SIG-M5 treated with dmso at 0.1 percent for 504 hours (cell line): ENCODE measurements around the gene PITX2.
A peak's percentile ranks its signal among the peaks of the same experiment; 100 is the strongest.
"Not testable (repeated sequence)": the region's sequence is repeated elsewhere in the genome, so short reads cannot be mapped to it uniquely, and the experiment has no call there.

Experiments used
- DNase-seq: peaks from one replicate; lab custom pipeline; 2025; ENCODE audit not compliant: unreplicated experiment; lab: John Stamatoyannopoulos, UW

PITX2 gene

DNA sequence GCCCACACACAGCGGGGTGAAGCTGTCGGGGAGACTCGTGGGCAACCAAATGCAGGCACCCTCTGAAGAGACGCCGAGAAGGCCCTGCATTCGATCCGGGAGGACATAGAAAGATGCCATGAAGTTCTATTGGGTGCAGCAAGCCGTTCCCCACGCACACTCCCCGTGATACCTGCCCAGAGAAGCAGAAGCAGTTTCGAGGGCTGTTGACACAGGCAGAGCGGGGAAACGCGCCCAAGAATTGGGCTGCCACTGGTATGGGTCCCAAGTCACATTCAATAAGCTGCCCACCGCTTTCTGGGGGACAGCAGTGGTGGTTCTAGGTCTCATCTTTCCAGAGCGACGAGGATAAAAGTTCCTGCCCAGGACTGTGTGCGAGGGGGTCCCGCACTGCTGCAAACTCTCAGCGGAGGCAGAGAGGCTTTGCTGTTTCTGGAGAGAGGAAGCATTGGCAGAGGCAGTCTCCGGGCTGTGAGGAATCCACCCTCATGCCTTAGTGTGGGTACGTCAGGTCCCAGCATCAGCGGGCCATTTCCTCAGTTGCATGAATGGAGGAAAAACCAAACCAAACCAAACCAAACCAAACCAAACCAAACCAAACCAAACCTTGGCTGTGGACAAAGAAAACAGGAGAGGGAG, 10.1 kb downstream of the PITX2 start:
- DNase-seq = no peak

DNA sequence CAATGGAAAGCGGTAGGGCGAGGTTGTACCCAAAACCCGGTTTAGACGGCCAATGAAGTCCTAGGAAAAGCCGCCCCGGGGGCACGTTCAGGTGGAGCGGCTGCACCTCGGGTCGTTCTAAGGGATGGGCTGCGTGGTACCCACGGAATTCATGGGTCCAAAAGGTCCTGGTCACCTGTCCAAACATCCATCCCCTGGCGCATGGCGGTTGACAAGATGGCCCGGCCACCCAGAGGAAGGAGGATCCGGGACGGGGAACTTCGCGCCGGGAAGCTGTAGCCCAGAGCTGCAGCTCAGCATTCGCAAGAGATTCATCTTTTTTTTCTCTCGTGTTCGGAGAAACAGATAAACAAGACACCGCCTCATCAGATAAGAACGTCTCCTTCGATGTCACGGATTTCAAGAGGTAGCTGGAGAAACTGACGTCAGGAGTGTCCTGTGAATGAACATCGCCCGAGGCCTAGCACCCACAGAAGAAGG, 10.9 kb downstream of the PITX2 start:
- no peak for DNase-seq

DNA sequence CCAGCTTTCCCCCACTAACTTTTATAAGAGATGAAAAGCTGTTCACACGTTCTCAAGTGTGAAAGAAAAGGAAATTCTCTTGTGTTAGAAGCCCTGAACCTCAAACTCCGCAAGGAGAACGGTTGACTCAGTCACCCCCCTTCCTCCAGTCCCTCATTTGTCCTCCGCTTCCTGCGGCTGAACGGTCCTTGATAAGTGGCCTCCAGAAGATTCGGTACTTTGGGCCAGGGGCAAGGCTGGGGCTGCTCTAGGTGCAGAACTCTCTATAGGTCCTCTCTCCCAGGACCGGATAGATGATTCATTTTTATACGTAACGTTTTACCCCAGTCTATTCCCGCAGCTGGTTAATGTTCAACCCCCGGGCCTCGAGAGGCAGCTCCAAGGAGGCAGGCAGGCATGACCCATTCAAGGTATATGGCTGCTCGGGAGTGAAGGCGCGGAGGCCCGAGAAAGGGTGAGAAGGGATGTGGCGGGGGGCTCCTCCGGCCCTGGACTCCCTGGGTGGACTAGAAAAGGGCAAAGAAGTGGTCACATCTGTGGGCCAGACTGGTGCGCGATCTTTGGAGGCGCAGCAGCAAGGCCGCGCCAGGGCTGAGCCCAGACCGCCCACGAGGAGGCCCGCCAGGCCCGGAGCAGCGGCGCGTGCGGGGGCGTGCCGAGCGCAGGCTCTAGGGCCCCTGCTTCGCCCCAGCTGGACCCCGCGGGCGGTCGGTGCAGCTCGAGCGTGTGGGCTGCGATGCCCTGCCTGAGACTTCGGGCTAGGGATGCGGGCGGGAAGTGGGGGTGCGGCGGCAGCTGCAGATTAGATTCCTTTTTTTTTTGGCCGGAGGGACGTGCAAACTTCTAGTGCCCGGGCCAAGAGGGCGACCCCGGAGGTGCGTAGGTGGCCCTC, 11.7 kb downstream of the PITX2 start:
- no peak for DNase-seq

DNA sequence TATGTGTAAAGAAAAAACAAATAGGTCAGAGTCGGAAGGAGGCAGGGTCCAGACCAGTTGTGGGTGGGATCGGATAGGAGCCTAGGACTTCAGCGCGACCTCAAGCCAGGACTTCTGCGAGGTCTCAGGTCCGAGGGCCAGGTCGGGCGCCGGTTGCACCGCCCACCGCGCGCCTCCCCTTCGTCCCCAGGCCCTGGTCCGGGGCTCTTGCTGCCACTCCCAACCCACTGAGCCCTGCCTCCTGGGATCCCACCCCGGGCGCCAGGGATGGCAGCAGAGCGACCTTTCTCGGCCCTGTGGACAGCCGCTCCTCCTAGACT, 12.3 kb downstream of the PITX2 start:
- no peak for DNase-seq

DNA sequence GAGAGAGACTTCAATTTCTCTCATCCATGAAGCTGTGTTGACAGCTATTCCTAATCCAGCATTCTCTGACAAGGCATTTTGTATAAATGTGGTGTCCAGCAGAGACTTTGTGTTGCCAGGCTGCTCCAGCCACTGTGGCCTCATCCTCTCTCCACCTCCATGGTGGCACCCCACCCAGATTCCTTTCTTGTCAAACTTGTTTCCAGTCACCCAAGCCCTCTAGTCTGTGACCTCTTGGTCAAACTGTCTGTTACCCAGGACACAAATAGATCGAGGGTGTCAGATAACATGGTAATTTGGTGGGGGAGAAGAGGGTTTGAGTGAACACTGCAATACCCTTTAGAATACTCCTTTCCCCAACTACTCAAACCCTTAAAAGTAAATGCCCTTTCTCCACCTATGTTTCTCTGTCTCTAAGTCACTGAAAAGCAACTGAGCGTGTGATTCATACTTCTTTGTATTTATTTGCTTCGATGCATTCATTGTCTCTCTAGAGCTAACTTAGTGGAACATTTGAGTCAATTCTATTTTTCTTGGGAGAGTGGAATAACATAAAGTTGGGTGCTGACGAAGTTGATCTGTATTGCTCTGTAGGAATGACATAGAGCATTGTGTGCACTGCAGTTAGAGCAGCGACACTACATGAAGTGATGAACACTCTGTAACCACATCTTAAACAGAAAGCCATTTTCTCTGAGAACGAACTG, 13.7 kb downstream of the PITX2 start:
- DNase-seq = no peak

DNA sequence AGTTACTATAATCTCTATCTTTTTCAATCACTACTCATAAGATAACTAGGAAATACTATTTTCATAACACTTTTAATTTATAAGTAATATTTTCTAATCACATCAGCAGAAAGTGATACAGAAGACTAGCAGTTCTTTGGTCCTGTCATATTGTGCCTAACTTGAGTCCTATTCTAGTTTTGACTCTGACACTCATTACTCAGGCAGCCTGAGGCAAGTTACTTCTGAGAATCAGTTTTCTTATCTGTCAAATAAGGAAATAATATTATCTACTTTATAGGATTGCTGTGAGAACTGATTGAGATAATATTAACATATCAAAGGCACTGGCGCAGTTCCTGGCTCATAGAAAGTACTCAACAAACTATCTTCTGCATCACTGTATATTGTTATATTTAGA, 17.8 kb downstream of the PITX2 start:
- DNase-seq = no peak

DNA sequence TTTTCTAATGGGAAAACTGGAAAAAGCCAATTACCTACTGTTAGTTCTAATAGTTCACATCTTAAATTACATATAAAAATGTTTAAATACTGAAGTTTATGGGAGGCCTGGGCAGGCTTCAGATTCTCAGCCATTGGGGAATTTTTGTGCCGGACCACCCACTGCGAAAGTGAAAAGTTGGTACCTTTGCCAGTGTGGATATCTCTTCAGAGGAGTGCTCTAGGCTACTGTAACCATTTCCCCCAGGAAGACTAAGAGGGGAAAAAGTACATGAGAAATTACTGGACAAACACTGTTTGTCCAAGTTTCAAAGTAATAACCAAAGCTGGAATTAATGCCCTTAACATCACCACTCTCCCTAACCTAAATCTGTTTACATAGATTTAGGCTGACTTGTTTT, 20.8 kb downstream of the PITX2 start:
- no peak for DNase-seq

DNA sequence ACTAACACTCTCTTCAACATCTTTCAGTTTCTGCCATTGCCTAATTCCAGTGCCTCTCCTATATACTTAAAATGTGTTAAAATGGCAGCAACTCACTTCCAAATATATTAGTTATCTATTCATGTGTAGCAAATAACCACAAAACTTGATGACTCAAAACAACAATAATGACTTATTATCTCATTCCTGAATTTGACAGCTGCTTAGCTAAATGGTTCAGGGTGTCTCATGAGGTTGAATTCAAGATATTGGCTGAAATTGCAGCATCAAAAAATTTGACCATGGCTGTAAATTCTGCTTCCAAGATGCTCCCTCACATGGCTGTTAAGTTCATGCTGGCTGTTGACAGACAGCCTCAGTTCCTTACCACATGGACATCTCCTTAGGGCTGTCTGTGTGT, 25.3 kb downstream of the PITX2 start:
- no peak for DNase-seq

DNA sequence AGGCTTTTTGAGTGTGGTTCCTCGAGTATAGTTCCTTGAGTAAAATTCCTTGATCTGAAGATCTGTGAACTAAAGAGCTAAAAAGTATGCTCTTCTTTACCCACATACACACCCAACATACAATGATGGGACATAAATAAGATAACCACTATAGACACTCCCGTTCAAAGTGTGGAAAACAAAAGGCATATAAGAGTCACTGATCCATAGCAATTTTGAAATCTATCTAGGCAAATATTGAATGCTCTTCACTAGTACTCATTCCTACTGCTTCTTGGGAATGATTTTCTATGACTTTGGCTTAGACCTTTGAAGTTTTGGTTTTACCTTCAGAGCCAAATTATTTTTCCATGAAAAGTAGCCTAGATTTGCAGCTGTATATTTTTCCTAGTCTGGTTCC, 26.4 kb downstream of the PITX2 start:
- no peak for DNase-seq

DNA sequence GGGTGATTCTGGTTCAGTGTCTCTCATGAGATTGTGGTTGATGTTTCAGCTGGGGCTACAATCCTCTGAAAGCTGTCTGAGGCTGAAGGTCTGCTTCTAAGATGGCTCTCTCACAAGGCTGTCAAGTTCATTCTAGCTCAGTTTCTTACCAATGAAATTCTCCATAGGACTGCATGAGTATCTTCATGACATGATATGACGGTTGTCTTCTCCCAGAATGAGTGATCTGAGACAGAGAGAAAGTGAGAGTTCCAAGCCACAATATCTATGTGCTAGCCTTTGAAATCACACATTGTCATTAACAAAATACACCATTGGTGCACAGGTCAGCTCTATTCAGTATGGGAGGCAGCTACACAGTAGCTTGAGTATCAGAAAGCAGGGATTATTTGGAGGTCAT, 27.3 kb downstream of the PITX2 start:
- no peak for DNase-seq

DNA sequence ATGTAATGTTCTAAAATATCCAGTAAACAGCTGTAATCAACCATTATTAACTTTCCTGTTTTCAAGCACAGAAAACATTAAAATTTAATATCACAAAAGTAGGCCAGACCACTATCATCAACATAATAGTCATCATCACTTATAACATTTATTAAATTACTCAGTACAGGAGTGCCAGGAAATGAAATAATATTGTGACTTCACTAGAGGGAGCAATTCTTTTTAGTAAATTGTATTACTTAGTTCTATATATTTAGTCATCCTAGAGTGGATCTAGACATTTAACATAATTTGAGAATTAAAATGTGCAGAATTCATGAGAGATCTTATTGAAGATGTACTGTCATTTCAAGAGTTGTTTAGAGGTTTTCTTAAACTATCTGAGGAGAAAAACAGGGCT, 33.6 kb downstream of the PITX2 start:
- peak; percentile 4 for DNase-seq

DNA sequence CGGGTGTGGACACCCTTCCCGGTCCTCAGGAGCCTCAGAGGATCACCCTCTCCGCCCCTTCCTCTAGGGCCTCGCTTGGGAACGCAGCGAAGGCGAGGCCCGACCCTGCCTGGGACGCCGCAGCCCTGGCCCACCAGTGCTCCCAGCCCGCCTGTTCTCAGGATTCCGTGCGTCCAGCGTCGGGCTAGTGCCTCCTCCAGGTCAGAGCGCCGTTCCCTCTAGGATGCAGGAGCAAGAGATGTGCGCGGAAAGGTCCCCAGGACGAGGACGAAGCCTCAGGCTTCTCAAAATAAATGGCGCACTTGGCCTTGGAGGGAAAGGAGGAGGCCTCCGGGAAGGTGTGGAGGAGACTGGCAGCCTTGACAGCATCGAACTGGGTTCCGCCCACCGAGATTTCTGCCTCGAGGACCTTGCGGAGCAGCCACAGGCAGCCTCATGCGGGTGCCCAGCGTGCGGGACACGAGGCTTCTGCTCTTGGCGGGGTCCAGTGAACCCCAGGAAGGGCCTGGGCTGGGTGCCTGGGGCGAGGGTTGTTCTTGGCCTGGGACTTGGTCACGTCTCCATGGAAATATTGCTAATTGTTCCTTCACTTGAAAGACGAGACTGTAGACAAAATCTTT, 35.1 kb downstream of the PITX2 start:
- no peak for DNase-seq

DNA sequence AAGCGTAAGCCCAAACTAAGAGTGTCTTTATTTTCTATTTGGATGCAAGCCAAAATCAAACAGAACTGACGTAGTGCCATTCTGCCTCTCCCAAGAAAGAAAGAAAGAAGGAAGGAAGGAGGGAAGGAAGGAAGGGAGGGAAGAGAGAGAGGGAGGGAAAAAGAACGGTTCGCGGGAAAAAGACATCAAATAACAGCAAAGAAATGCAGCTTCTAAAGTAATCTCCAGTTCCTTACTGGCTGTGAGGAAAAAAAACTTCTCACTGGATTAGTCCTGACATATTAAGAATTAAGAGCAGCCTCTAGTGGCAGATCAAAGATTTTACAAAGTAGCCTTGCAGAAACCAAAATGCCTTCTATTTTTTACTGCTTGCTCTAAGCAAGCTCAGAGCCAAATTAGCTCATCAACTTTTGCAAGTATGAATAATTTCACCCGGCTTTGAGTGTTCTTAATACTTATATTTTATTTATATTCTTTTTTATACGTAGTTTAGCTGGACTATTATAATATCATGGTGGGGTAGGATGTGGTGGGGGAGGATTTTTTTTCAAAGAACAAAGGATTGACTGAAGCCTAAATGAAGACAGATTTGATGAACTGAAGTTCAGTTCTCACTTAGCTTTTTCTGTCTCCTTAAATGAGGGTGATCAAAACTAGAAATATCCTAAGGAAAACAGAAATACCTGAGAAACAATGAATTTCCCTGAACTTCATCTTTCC, 36.6 kb downstream of the PITX2 start:
- DNase-seq = peak; percentile 62

DNA sequence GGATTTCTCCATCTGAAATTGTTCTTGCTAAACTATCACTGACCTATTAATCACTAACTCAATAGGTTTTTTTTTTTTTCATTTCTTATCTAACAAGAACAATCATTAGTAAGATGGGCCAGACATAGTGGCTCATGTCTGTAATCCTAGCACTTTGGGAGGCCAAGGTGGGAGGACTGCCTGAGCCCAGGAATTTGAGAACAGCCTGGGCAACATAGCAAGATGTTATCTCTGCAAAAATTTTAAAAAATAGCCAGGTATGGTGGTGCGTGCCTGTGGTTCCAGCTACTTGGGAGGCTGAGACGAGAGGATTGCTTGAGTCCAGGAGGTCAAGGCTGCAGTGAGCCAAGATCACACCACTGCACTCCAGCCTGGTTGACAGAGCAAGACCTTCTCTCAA, 46.2 kb downstream of the PITX2 start:
- DNase-seq = not testable (repeated sequence)
